GM06990 (cell line): ENCODE measurements around the gene UPK3A.

Source experiments
- DNase-seq: peaks from one replicate; pipeline ENCODE4 v3.0.0-alpha.2; 2011; ENCODE audit not compliant: insufficient read length; ENCODE audit errors: extremely low read depth
- H3K27me3 ChIP-seq: replicated peaks from 2 replicates; pipeline ENCODE4 v1.6.0; 2011; ENCODE audit warnings: low read length; ENCODE audit not compliant: control insufficient read depth, insufficient read depth
- H3K36me3 ChIP-seq: 2 replicates; pipeline ENCODE4 v1.5.1; 2011; ENCODE audit warnings: low read length; ENCODE audit not compliant: control insufficient read depth, insufficient read depth
- H3K4me3 ChIP-seq: replicated peaks from 2 replicates; pipeline ENCODE4 v1.5.1; 2011; ENCODE audit warnings: low read depth, mild to moderate bottlenecking, control low read depth, low read length
- TF ChIP-seq, protein P1 (sequence below): IDR thresholded peaks from 2 replicates; pipeline ENCODE4 v1.5.1; 2011; ENCODE audit warnings: low read length, control low read depth, mild to moderate bottlenecking, inconsistent platforms; ENCODE audit not compliant: insufficient read depth, poor library complexity, severe bottlenecking

UPK3A gene

DNA sequence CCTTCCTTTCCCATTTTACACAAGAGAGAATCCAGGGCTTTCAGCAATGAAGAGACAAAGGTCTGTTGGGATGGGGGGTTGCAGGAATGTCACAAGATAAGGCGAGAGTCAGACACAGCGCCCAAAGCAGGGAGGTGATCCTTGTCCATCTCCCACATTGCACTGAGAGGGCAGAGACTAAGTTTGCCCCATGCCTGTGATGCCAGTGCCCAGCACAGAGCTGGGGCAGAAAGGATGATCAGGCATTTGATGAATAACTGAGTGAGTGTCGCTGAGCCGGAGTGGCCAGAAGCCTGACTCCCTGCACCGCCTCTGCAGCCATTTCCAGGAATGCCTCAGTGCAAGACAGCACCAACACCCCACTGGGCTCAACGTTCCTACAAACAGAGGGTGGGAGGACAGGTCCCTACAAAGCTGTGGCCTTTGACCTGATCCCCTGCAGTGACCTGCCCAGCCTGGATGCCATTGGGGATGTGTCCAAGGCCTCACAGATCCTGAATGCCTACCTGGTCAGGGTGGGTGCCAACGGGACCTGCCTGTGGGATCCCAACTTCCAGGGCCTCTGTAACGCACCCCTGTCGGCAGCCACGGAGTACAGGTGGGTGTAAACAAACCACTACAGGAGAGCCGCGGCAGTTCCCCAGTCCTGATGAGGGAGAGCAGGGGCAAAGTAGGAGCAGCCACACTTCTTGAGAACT lies 2.3 kb downstream of the UPK3A start:
- Histone ChIP-seq H3K27me3 (no peaks in the 10 kb centered on the region; the same call in 1 of the 2 replicates), H3K4me3 (no peak overlapping the region), H3K36me3 (no peaks in the 10 kb centered on the region)
- DNase-seq: no peak
- TF ChIP-seq, protein P1, sequence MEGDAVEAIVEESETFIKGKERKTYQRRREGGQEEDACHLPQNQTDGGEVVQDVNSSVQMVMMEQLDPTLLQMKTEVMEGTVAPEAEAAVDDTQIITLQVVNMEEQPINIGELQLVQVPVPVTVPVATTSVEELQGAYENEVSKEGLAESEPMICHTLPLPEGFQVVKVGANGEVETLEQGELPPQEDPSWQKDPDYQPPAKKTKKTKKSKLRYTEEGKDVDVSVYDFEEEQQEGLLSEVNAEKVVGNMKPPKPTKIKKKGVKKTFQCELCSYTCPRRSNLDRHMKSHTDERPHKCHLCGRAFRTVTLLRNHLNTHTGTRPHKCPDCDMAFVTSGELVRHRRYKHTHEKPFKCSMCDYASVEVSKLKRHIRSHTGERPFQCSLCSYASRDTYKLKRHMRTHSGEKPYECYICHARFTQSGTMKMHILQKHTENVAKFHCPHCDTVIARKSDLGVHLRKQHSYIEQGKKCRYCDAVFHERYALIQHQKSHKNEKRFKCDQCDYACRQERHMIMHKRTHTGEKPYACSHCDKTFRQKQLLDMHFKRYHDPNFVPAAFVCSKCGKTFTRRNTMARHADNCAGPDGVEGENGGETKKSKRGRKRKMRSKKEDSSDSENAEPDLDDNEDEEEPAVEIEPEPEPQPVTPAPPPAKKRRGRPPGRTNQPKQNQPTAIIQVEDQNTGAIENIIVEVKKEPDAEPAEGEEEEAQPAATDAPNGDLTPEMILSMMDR: no peak

DNA sequence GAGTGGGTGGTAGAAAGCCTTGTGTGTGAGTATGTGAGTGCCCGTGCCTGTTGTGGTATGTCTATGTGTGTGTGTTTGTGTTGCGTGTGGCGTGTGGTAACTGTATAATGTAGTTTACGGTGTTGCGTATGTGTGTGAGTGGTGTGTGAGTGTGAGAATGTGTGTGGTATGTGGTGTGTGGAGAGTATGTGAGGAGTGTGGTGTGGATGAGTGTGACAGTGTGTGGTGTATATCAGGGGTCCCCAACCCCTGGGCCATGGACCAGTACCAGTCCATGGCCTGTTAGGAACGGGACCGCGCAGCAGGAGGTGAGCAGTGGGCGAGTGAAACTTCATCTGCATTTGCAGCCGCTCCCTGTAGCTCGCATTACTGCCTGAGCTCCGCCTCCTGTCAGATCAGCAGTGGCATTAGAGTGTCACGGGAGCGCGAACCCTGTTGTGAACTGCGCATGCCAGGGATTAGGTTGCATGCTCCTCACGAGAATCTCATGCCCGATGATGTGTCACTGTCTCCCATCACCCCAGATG lies 5.7 kb downstream of the UPK3A start:
- Histone ChIP-seq H3K36me3 (no peaks in the 10 kb centered on the region), H3K4me3 (no peak overlapping the region), H3K27me3 (no peaks in the 10 kb centered on the region; the same call in 1 of the 2 replicates)
- DNase-seq: no peak
- TF ChIP-seq, protein P1: no peak

DNA sequence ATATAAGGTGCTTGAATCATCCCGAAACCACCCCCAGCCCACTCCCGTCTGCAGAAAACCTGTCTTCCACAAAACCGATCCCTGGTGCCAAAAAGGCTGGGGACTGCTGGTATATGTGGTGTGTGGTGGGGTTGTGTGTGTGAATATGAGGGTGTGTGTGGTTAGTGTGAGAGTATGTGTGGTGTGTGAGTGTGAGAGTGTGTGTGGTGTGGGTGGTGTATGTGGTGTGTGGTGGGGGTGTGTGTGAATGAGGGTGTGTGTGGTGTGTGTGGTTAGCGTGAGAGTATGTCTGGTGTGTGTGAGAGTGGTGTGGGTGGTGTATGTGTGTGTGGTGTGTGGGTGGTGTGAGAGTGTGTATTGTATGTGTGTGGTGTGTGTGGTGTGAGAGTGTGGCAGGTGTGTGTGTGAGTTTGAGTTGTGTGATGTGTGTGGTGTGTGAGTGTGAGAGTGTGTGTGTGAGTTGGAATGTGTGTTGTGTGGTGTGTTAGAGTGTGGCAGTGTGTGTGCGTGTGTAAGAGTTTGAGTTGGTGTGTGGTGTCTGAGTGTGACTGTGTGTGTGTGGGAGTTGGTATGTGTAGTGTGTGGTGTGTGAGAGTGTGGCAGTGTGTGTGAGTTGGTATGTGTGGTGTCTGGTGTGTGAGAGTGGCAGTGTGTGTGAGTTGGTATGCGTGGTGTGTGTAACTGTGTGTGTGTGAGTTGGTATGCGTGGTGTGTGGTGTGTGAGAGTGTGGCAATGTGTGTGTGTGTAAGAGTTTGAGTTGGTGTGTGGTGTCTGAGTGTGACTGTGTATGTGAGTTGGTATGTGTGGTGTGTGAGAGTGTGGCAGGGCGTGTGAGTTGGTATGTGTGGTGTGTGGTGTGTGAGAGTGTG lies 6.5 kb downstream of the UPK3A start:
- TF ChIP-seq, protein P1: no peak
- Histone ChIP-seq H3K27me3 (no peaks in the 10 kb centered on the region), H3K4me3 (no peak overlapping the region), H3K36me3 (no peaks in the 10 kb centered on the region)
- DNase-seq: no peak

DNA sequence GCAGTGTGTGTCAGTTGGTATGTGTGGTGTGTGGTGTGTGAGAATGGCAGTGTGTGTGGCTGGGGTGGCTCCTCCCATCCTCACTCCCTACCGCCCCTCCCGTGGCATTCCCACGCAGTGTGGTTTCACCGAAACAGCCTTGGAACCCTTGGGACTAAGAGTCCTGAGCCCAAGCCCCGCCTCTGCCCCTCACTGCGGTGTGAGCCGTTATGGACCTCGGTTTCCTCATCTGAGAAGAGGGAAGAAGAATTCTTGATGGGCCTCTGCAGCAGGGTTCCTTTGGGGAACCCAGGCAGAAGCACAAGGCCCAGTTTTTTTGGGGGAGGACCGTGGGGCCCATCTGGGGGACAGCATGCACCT lies 7.2 kb downstream of the UPK3A start:
- Histone ChIP-seq H3K4me3 (no peak overlapping the region), H3K27me3 (no peaks in the 10 kb centered on the region), H3K36me3 (no peaks in the 10 kb centered on the region)
- DNase-seq: no peak
- TF ChIP-seq, protein P1: no peak

DNA sequence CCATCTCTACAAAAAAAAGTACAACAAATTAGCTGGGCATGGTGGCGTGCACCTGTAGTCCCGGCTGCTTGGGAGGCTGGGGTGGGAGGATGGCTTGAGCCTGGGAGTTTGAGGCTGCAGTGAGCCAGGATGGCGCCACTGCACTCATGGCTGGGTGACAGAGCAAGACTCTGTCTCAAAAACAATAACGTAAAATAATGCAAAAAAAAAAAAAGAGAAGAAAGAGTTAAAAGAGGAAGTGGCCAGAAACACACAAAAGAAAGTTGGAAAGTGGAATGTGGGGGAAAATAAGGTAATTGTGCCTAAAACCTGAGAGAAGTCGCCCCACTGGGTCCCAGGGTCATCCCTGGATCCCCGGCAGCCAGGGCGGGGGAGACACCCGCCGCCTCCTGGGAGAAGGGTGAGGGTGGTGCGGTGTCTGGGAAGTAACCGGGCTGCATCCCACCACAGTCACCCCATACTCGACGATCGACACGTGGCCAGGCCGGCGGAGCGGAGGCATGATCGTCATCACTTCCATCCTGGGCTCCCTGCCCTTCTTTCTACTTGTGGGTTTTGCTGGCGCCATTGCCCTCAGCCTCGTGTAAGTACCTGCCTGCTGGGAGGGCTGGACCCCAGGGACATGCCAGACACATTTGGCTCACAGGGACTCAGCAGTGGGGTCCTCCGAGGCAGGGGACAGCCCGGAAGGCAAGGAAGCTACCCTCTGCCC lies 8.1 kb downstream of the UPK3A start:
- TF ChIP-seq, protein P1: no peak
- no peak for DNase-seq
- no peaks in the 10 kb centered on the region for H3K27me3 ChIP-seq
- no peaks in the 10 kb centered on the region for H3K36me3 ChIP-seq
- H3K4me3 ChIP-seq: no peak overlapping the region
